Measurements from ENCODE around the gene TRH.
"Not testable (repeated sequence)": the region's sequence is repeated elsewhere in the genome, so short reads cannot be mapped to it uniquely, and the experiment has no call there.

Gene TRH

DNA sequence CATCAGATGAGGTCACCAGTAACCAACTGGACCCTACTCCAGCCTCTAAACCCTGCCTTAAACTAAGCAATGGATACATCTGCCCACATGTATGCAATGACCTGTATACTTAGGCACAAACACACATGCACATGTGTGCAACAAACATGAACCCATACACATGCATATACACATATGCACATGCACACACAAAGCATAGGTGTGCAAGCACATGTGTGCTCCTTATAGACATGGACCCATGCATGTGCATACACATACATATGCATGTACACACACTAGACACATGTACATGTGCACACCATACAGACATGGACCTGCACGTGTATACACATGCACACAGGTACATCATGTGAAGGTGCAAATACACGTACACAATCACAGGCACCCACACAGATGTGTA, 8.6 kb upstream of the TRH start:
- no peak for DNase-seq (ENCODE audit: low read depth, low spot score)

DNA sequence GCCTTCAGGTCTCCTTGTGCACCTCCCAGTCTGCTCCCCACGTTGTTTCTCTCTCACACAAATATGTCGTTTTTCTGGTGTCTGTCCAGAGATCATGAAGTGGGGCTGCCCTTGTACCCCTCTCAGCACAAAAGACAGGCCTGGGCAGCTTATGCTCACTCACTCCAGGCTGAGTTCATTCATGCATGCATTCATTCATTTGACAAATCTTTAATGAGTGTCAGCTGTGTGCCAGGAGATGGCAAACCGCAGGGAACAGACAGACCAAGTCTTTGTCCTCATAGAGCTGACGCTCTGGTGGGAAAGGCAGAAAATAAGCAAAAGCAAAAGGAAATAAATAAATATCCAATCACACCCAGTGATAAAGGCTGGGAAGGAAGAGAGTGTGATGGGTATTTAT, 7.6 kb upstream of the TRH start:
- no peak for DNase-seq (ENCODE audit: low read depth, low spot score)

DNA sequence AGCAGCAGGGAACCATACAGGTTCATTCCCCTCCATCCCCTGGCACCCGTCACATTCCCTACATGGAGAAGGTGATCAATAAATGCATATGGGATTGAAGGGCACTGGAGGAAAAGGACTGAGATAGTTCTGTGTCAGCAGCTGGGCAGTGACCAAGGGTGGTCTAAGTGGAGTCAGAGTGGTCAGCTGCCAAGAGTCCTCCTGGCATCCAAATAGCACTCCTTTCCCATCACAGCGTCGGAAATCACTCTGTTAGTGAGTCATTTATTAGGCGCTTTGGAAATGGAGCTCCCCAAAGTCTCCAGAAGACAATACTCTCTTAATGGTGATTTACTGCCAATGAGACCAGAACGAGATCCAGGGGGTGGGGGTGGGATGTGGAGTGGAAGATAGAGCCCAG, 6.8 kb upstream of the TRH start:
- no peak for DNase-seq (ENCODE audit: low read depth, low spot score)

DNA sequence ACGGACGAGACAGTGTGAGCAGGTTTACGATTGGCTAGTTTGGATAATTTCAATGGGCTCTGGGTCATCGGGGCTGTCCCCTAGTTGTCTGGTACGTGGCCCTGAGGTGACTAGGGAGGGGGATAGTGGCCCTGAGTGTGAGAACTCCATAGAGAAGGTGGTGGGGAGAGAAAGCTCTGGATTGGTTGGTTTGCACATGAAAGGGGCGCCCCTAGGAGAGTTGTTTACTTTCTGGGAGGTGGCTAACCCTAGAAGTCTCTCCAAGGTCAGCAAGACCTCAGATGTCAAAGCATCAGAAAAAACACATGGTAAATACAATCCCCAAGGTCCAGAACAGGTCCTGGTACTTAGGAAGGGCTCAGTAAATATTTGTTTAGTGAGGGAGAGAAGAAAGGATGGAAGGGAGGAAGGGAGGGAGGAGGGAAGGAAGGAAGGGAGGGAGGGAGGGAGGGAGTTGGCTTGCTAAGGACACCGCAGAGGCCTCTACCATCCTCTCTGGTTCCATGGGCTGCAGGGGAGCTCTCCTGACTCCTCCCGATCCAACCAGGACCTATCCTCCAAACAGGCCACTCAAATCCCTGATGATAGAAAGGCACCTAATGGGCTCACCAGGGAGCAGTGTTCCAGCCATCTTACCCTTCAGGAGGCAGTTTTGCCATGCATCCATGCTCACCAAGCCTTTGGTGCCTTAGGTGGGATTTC, 3.0 kb upstream of the TRH start:
- peak; percentile 38 for DNase-seq (ENCODE audit: low read depth, low spot score)

DNA sequence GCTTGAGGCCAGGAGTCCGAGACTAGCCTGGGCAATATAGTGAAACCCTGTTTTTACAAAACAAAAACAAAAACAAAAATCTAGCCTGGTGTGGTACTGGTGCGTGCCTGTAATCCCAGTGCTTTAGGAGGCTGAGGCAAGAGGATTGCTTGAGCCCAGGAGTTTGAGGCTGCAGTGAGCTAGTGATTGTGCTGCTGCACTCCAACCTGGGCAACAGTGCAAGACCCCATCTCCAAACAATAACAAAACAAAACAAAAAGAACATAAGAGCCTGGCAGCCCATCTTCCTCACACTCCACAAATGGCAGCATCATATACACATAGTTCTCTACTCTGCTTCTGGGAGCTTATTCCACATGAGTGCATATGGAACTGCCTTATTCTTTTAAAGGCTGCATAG, 2.2 kb upstream of the TRH start:
- no peak for DNase-seq (ENCODE audit: low read depth, low spot score)

DNA sequence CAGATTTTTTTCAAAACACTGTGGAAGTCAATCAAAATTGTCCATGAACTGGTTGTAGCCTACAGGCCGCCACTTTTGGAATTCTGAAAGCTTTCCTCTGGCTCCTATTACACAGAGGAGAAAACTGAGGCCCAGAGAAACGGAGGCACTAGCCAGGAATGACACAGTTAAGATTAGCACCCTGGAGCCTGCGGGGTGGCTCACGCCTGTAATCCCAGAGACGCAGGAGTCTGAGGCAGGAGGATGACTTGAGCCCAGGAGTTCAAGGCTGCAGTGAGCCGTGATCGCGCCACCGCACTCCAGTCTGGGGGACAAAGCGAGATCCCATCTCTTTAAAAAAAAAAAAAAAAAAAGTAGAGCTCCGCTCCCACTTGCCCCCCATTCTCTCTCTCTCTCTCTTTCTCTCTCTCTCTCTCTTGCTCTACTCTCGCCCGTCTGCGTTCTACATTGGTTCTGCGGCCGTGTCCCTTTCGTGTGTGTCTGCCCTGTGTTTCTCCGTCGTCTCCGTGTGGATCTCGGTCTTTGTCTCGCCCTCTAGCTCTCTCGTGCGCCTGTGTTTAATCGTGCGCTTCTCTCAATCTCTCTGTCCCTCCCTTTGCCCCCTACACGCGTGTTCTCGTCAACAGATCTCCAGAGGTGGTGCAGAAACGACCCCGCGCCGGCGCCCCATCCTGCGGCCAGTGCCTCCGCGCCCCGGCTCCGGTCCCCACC, 512 bp upstream of the TRH start:
- no peak for DNase-seq (ENCODE audit: low read depth, low spot score)

DNA sequence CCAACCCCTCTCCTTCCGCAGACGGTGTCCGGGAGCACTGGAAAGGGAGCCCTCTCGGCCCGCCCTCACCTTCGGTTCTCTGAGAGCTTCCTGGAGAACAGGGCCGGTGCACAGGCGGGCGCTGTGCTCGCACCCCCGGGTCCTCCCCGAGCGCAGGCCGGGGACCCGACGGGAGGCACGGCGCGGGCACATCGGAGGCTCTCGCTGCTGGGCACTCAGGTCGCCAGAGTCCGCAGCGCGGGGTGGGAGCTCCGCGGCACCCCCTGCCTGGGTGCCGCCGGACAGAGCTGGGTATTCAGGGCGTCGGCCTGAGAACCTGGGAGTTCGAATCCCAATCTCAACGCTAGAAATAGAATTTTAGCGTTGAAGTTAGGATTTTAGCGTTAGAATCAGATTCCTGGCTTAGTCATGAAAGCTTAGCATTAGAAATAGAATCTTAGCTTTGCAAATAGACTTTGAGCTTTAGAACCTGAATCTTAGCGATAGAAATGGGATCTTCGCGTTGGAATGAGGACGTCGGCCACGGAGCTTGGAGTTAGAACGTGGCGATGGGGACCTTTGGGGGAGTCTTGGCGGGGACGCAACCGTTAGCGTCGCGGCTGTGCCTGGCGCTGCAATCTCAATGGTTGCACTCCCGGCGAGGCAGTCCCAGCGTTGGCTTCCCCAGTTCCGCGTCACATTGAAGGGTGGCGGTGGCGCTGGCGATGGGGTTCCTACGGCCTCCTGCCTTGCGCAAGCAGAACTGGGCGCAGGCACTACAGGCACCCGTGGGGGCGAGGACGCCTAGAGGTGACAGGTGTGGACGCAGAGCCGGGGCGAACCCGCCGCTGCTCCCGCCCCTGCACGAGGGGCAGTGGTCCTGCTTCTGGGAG, 549 bp downstream of the TRH start:
- no peak for DNase-seq (ENCODE audit: low read depth, low spot score)

DNA sequence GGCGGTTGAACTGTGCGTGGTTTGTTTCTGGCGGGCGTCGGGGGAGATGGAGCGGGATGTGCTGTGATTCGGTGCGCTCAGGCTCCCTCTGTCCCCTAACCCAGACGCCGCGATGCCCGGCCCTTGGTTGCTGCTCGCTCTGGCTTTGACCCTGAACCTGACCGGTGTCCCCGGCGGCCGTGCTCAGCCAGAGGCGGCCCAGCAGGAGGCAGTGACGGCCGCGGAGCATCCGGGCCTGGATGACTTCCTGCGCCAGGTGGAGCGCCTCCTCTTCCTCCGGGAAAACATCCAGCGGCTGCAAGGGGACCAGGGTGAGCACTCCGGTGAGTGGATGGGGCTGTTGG, 1.2 kb downstream of the TRH start:
- no peak for DNase-seq (ENCODE audit: low read depth, low spot score)

DNA sequence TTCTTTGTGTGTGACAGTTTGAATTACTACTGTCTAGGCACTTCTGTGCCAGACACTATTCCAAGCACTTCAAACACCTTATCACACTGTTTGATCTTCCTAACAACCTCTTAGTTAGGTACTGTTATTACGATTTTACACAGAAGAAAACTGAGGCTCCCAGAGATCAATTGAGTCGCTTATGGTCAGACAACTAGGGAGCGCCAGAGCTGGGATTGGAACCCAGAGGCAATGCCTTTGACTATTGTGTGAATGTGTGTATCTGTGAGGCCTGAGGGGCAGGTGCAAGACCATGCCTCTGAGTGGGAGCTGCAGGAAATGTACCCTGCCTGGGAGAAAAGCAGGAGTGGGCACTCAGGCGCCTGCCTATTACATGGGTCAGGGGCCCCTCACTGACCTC, 1.8 kb downstream of the TRH start:
- DNase-seq (ENCODE audit: low read depth, low spot score), result no peak

DNA sequence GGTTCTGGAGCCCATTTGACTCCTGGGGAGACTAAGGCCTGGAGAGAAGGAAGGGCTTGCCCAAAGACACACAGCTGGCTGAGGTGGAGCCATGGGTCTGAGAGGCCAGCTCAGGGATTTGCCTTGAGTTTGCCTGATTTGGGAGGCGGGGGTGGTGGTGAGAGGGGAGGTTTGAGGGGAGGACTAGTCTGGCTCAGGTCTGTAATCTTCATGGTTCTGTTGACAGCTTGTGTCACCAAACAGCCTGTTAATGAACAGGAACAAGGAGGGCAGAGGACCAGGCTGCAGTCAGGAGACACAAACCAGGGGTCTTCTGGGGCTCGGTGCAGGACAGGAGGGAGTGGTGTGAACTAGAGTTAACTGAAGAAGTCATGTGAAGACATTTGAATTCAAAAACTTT, 3.6 kb downstream of the TRH start:
- no peak for DNase-seq (ENCODE audit: low read depth, low spot score)

DNA sequence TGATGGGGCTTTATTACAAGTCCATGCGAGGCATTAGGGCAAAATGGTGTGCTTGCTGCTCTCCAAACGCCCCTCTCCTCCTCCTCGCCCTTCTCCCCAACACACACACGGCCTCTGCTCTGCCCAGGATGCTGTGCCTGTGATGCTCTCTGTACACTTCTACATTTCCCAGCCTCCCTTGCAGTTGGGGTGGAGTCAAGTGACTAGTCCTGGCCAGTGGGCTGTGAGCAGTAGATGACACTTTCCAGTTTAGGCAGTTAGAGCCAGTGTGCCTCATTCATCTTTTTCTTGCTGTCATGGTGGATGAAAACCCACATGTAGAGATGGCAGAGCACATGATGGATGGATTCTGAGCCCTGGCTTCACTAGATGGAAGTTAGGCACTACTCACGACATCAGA, 5.4 kb downstream of the TRH start:
- no peak for DNase-seq (ENCODE audit: low read depth, low spot score)

DNA sequence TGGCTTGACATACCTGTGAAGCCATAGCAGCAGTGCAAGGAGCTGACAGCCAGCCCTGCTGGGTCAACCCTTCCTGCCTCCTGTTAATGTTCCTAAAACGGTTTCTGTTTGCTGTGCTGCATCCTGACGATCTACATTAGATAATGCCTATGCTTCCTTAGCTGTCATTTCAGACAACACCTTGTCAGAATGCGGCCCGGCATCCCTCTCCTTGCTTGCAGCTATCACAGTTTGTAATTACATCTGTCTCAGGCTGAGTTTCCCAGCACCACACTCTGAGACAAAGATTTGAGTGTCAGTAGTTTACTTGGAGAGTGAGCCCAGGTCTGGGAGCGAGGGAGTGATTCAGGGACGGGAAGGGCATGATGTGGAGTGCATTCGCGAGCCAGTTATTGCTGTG, 9.0 kb downstream of the TRH start:
- no peak for DNase-seq (ENCODE audit: low read depth, low spot score)

DNA sequence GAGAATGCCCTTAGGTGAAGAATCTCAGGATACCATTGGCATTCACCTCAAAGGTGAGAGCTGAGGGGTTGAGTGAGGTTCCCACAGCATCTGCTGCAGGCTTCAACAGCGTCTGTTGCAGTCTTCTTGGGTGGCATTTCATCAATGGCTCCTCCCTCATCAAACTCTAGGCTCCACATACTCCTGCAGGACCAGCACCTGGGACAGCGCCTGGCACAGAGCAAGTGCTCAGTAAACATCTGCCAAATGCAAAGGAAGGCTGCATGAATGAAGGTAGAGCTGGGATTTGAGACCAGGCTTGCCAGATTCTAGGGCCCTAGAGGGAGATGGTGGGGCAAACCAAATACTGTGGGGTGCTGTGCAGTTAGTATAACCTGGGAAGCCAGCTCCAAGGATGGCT, 9.6 kb downstream of the TRH start:
- no peak for DNase-seq (ENCODE audit: low read depth, low spot score)

DNA sequence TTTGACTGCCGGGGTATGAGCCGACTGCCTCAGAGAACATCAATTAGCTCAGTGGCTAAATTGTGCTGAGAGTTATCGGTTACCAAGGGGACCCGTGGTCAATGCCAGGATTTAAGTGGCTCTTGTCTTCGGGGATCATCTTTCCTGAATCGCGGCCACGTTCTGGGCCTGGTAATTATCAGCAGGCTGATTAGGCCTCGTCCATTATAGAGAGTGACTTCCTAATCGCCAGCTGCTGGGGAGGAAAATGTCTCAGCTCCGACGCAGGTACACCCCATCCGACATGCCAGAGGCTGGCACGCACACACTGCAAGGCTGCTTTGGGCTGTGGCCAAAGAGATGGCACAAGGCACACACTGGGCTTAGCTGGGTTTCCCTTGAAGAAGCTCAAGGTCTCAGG, 10.6 kb downstream of the TRH start:
- no peak for DNase-seq (ENCODE audit: low read depth, low spot score)

DNA sequence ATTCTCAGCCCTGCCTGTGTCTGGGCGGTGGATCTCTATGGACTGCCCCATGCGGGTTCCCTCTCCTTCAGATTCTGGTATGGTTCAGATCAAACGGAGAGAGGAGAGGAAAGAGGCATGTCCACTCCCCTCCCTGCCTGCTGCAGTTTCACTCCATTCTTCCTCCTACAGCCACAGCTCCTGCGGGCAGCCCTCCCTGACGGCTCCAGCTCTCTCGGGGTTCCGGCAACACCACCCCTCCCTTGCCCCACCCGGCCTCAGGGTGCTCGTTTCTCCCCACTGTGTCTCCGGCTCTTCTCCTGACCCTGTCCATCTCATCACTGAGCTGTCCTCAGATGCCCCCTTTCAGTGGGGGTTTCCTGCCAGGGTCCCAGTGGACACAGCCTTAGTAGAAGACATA, 13.9 kb downstream of the TRH start:
- no peak for DNase-seq (ENCODE audit: low read depth, low spot score)

DNA sequence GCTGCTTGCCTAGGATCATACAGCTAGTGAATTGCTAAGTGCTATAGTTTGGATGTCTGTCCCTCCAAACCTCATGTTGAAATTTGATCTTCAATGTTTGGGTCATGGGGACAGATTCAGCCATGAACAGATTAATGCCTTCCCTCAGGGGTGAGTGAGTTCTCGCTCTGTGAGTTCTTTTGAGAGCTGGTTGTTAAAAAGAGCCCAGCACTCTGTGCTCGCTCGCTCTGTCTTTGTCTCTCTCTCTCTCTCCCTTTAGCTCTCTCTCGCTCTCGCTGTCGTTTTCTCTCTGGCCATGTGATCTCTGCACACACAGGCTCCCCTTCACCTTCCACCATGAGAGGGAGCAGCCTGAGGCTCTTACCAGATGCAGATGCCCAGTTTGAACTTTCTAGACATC, 14.9 kb downstream of the TRH start:
- no peak for DNase-seq (ENCODE audit: low read depth, low spot score)

DNA sequence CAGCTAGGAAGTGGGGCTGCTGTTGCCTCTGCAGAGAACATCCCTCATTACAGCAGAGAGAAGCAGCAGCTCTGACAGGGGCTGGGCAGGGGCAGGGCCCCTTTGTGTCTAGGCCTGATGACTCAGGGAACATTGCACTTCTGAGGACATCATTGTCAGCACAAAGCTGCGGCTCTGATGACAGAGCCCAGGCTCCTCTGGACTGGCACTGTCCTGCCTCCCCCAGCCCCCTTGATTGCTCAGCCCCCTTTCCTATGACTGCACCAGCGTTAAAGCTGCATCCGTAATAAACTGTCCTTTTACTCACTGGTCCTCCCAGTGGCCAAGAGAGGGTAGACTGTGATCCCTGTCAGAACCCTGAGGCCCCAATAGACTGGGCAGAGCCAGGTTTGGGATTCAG, 18.3 kb downstream of the TRH start:
- DNase-seq (ENCODE audit: low read depth, low spot score), result no peak

DNA sequence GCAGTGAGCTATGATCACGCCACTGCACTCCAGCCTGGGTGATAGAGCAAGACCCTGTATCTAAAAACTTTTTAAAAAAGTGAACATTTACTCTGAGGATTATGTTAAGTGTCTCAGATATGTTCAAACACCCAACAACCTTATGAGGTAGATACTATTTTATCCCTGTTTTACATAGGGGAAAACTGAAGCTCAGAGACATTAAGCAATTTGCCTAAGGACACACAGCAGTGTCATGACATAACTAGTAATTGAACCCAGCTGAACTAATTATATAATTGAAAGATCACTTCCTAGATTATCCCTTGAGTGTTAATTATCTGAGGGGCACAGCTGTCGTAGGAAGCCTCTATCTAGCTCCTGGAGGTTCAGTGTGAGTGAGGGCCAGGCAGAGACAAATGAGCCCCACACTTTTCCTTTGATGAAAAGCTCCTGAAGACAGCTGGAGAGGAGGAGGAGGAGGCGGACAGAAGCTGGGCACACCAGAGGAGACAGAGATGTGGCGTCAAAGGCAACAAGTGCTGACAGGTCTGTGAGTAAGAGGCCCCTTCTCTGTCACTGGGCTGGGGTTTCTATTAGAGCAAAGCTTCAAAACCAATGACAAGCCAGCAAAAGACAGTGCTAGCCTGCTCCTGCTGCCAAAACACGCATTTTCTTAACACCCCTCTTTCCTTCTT, 20.5 kb downstream of the TRH start:
- DNase-seq (ENCODE audit: low read depth, low spot score), result no peak

DNA sequence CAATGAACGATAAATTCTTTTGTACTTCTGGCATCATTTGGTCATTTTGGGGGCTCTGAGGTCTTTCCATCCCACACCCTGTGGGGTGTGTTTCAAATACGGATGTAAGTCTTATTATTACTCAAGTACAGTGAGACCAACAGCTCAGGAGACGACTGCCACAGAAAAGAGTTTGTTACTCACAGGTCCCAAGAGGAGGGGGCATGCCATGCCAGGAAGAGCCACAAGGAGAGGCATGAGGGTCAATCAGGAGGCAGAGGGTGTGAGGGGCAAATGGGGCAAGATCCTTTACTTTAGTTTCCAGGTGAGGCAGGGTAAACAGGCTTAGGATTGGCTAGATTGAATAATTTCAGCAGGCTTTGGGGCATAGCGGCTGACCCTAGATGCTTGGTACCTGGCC, 21.6 kb downstream of the TRH start:
- no peak for DNase-seq (ENCODE audit: low read depth, low spot score)

DNA sequence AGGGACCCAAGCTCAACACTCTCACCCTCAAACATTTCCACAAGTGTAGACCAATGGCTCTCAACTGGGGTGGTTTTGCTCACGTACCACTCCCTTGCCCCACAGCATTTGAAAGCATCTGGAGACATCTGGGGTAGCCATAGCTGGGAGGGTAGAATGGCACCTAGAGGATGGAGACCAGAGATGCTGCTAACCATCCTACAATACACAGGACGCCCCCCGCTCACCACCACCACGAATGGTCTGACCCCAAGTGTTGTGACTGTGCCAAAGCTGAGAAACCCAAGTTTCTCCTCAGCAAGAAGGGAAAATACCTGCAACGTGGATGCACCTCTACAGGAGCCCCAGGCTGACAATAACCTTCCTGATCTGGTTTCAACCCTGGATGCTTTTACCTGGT, 24.7 kb downstream of the TRH start:
- not testable (repeated sequence) for DNase-seq (ENCODE audit: low read depth, low spot score)

DNA sequence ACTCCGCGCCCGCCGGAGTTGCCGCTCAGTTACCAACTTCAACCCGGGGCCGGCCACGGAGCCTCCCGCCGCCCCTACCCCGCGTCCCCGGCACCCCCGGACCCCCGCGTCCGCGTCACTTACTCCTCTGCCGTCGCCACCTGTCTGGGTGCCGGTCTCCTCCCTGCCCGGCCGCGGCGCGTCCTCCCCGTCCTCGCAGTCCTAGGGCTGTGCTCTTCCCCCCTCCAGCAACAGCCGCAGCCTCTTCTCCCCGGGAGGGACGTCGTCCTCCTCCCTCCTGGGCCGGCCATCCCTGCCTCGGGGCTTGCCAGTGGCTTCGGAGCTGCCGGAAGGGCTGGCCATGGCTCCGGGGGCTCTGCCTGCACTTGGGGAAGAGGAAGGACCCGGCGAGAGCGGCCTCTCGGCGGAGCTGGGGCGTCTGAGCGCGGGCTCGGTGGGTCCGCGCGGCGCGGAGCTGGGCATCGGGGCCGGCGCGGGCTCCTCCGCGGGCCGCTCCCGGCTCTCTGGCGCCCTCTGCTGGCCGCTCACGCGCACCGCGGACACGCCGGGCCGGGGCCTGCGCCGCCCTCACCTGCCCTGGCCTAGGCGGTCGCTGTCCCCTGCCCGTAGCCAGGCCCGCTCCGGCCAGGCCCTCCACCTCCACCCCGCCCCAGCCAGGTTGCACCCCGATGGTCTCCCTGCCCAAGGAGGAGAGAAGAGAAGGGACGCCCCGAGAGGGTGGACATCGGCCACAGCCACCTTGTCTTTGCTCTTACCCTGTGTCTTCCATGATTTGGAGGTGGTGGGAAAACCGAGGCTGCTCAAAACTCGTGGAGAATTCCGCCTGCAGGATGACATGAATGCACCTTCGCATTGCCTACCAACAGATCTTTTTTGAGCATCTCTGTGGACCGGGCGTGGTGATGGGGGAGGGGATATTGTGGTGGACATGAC, 28.4 kb downstream of the TRH start:
- DNase-seq (ENCODE audit: low read depth, low spot score), result not testable (repeated sequence)

All from iPS DF 19.7 (cell line).